GM20431 (cell line): Measurements from ENCODE around the gene LGALS12.
"Not testable (repeated sequence)": the region's sequence is repeated elsewhere in the genome, so short reads cannot be mapped to it uniquely, and the experiment has no call there.

Experiments used
- in situ Hi-C: fragments of 300-500 bp; cut with MseI, MboI; formaldehyde crosslinking; loops from one replicate; pipeline ENCODE4 v1.15.0; 2020; ENCODE audit warnings: low sequenced_read_pairs; ENCODE audit not compliant: unreplicated experiment

LGALS12 gene

DNA sequence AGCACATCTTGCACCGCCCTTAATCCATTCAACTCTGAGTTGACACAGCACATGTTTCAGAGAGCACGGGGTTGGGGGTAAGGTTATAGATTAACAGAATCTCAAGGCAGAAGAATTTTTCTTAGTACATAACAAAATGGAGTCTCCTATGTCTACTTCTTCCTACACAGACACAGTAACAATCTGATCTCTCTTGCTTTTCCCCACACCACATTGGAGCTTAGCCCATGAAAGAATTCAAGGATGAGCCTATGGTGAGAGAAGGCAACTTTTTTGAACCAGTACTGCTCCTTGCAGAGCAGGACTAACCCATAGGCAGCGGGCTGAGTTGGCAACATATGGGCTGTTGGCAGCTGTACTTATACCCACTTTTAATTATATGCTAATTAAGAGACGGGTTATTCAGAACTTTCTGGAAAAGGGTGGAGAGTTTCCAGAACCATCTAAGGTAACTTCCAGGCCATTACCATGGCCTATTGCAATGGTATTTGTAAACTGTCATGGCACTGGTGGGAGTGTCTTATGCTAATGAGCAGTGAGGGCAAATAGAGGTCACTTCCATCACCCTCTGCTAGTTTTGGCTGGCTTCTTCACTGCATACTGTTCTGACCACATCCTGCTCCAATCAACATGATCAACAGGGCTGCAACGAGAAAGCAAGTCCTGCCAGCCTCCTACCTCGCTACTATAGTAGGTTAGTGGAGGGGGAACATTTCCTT lies 25.3 kb downstream of the LGALS12 start:
- in situ Hi-C loops: not testable (repeated sequence)

- in situ Hi-C loops: no loop called here
Observed at GRCh38 chr11:63532117-63532516, 26.2 kb downstream of the LGALS12 start.

- in situ Hi-C loops: no loop called here
Observed at GRCh38 chr11:63532799-63533475, 27.1 kb downstream of the LGALS12 start.

DNA sequence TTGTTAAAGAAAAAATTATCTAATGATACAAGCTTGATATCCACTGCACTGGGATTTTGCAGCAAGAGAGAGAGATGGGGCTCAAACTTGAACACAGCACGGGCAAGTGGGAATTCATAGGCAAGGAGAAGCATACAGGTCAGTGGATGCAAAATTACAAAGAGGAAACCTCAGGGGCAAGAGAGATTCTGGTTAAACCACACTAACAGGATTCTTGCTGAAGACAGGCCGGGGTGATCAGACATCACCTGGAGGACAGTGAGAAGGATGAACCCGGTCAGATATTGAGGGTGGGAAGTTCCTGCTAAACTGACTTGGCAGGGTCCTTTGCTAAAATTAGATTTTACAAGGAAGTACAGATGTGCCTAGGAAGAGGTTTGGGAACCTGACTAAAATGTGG lies 28.2 kb downstream of the LGALS12 start:
- in situ Hi-C loops: no loop called here

GRCh38 chr11:63534895-63535461 lies 29.1 kb downstream of the LGALS12 start:
- in situ Hi-C loops: no loop called here

- in situ Hi-C loops: no loop called here
Observed at GRCh38 chr11:63535734-63536133, 29.9 kb downstream of the LGALS12 start.

GRCh38 chr11:63536669-63537292 lies 30.9 kb downstream of the LGALS12 start, which contains the start of gene PLAAT4:
Gene PLAAT4 (plus strand): TSS chr11:63536808. CDS start chr11:63536869, 61 bp downstream.
- in situ Hi-C loops: no loop called here

GRCh38 chr11:63537293-63538101 lies 31.6 kb downstream of the LGALS12 start:
- in situ Hi-C loops: no loop called here

DNA sequence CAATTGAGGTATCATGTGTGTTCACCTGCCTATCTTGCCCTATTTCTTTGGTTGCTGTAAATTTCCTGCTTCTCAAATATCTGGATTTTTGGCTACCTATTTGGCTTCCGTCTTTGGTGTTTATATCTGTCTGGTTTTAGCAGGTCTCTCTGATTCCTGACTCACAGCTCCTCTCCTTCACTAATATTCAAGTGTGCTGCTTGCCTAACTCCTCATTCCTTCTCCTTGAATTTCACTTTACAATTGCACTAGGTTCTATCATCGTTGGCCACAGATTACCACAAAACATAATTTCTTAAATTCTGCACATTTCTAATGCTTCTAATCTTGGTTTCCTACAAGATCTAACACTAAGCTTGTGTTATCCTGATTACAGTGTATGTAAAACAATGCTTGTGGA lies 36.6 kb downstream of the LGALS12 start:
- in situ Hi-C loops: not testable (repeated sequence)

DNA sequence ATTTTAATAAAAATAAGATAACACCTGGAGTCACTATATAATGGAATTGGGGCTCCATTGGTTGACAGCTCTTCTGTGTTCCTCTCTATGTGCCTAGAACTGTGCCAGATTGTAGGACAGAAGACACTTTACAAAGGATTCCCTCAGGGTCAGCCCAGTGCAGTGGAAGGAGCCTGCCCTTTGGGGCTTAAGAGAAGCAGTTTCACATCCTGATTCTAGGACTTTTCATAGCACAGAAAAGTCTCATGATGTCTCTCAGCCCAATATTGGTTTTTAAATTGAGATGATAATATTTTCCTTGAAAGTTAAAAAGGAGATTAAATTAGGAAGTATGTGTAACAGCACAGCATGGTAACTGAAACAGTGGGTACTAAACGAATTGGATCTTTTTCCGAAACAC lies 37.8 kb downstream of the LGALS12 start:
- in situ Hi-C loops: no loop called here

- in situ Hi-C loops: no loop called here
Observed at GRCh38 chr11:63547061-63547460, 41.2 kb downstream of the LGALS12 start.

DNA sequence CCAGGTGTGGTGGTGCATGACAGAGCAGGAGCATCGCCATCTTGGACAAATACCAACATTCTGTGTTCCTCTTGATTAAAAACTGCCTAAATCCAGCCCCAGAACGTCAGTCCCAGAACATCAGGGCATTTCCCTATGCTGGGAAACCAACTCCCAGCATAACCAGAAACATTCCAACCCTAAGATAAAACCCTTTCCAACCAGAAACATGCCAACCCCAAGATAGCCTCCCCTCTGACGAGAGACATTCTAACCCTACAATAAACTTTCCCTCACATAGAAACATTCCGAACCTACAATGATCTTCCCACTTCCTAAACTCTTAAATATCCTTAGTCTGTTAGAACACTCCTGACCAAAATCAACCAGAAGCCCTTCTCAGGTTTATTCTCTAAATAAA lies 42.3 kb downstream of the LGALS12 start:
- in situ Hi-C loops: no loop called here

GRCh38 chr11:63549411-63549810 lies 43.5 kb downstream of the LGALS12 start:
- in situ Hi-C loops: no loop called here

- in situ Hi-C loops: not testable (repeated sequence)
Observed at GRCh38 chr11:63550156-63550700, 44.3 kb downstream of the LGALS12 start.

DNA sequence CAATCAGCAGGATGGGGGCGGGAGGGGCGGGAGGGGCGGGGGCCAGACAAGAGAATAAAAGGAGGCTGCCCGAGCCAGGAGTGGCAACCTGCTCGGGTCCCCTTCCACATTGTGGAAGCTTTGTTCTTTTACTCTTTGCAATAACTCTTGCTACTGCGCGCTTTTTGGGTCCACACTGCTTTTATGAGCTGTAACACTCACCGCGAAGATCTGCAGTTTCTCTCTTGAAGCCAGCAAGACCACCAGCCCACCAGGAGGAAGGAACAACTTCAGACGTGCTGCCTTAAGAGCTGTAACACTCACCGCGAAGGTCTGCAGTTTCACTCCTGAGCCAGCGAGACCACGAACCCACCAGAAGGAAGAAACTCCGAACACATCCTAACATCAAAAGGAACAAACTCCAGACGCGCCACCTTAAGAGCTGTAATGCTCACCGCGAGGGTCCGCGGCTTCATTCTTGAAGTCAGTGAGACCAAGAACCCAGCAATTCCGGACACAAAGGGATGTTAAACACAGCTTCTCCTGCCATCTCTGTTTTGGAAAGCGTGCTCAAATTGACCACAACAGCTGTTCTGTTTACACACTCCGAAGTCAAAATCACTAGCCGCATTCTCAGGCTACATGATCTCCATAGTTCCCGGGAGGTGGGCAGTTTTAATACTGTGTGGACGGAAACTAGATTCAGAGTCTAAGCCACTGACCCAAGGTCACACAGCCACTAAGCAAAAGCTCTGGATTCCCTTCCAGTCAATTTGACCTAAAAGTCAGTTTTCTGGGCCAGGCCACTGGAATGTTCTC lies 45.4 kb downstream of the LGALS12 start:
- in situ Hi-C loops: no loop called here

- in situ Hi-C loops: no loop called here
Observed at GRCh38 chr11:63551889-63552266, 46.0 kb downstream of the LGALS12 start.

- in situ Hi-C loops: no loop called here
Observed at GRCh38 chr11:63552921-63553320, 47.0 kb downstream of the LGALS12 start.

- in situ Hi-C loops: no loop called here
Observed at GRCh38 chr11:63553759-63554158, 47.9 kb downstream of the LGALS12 start.

DNA sequence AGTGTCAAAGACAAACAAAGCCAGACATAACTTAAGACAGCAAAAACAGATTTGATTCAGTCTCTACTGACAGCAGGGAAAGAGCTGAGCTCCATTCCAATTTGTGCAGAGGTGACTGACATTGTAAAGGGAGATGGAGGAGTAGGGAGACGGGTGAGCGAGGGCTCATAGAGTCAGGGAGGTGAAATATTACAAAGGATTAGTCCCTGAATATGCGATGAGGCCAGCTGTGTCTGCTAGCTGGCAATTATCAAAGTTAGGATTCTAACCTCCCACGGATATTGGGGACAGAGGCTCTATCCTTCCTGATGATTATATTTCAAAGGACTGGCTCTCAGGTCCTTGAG lies 49.0 kb downstream of the LGALS12 start:
- in situ Hi-C loops: no loop called here
